Fibroblast of upper back skin (primary cell): ENCODE measurements around the gene CHAF1A.

Source experiments
- DNase-seq: peaks from one replicate; pipeline ENCODE4 v3.0.0-alpha.2; 2013

Gene CHAF1A, protein sequence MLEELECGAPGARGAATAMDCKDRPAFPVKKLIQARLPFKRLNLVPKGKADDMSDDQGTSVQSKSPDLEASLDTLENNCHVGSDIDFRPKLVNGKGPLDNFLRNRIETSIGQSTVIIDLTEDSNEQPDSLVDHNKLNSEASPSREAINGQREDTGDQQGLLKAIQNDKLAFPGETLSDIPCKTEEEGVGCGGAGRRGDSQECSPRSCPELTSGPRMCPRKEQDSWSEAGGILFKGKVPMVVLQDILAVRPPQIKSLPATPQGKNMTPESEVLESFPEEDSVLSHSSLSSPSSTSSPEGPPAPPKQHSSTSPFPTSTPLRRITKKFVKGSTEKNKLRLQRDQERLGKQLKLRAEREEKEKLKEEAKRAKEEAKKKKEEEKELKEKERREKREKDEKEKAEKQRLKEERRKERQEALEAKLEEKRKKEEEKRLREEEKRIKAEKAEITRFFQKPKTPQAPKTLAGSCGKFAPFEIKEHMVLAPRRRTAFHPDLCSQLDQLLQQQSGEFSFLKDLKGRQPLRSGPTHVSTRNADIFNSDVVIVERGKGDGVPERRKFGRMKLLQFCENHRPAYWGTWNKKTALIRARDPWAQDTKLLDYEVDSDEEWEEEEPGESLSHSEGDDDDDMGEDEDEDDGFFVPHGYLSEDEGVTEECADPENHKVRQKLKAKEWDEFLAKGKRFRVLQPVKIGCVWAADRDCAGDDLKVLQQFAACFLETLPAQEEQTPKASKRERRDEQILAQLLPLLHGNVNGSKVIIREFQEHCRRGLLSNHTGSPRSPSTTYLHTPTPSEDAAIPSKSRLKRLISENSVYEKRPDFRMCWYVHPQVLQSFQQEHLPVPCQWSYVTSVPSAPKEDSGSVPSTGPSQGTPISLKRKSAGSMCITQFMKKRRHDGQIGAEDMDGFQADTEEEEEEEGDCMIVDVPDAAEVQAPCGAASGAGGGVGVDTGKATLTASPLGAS

DNA sequence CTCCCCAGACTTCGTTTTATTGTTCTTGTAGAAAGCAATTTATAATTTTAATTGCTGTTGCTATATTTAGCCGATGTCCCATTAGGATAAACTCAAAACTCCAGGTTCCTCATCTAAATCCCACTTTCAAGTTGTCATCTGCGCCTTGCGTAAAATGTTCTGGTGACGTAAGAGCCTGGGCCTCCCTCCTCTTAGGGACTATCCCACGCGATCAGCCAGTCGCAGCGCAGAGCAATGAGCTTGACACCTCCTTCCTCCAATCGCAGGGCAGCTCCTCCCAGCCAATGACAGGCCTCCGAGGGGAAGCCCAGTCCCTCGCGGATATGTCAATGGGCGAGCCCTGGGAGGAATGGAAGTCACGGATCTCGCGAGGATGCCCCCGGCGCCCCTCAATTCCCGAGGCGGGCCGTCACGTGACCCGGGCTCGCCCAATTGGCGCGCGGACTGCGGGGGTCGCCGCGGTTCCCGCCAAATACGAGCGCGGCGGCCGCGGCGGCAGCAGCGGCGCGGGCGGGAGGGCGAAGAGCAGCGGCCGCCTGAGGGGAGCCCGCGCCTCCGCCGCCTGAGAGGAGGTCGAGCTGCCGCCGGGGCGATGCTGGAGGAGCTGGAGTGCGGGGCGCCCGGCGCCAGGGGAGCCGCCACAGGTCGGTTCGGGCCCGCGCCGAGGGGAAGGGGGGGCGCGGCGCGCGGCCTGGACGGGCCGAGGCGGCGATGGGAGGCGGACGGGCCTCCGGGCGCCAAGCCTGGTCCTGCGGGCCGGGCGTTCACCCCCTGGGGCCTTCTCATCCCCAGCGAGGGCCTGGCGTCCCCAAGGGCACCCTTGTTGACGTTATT lies at the start of gene CHAF1A:
TSS of gene CHAF1A (plus strand) at position 470 of the 834 bp plus-strand sequence. CDS start at position 593, 123 bp downstream.
- peak; percentile 100 for DNase-seq

DNA sequence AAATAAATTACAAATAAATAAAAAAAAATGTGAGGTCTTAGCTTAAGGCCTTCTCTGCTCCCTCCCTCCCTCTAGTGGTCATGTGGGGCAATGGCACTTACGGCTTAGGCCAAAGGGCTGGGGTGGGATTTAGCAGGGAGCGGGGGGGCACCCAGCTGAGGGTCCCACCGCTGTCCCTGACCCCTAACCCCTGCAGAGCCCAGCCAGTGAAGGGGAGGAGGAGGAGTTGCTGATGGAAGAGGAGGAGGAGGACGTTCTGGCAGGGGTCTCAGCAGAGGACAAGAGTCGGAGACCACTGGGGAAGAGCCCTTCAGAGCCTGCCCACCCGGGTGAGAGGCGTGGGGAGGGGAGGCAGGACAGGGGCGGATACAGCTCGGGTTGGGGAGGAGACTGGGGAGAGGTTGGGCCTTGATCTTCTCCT lies 49.7 kb upstream of the CHAF1A start:
- DNase-seq, result peak; percentile 56

DNA sequence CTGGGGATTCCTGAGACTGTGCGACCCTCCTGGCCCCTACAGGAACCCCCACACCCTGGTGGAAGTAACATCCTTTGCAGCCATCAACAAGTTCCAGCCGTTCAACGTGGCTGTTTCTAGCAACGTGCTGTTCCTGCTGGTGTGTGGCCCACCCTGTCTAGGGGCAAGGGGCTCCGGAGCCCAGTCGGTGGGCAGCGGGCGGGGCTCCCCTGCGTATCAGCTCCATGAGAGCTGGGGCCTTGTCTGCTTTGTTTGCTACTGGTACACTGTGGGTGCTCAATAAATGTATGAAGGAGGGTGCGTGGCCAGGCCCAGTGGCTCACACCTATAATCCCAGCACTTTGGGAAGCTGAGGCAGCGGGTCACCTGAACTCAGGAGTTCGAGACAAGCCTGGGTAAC lies 48.2 kb upstream of the CHAF1A start:
- no peak for DNase-seq

DNA sequence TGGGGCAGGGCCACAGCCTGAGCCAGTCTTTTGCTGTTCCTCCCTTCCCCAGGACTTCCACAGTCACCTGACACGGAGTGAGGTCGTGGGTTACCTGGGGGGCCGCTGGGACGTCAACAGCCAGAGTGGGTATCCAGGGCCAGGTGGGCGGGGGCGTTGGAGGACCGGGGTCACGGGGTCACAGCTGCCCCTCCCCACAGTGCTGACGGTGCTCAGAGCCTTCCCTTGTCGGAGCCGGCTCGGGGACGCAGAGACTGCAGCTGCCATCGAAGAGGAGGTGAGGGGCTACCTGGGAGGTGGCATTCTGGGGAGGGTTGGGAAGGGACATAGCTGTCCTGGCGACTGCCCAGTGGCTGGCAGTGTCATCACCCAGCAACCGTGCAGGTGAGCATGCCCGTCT lies 47.5 kb upstream of the CHAF1A start:
- no peak for DNase-seq

DNA sequence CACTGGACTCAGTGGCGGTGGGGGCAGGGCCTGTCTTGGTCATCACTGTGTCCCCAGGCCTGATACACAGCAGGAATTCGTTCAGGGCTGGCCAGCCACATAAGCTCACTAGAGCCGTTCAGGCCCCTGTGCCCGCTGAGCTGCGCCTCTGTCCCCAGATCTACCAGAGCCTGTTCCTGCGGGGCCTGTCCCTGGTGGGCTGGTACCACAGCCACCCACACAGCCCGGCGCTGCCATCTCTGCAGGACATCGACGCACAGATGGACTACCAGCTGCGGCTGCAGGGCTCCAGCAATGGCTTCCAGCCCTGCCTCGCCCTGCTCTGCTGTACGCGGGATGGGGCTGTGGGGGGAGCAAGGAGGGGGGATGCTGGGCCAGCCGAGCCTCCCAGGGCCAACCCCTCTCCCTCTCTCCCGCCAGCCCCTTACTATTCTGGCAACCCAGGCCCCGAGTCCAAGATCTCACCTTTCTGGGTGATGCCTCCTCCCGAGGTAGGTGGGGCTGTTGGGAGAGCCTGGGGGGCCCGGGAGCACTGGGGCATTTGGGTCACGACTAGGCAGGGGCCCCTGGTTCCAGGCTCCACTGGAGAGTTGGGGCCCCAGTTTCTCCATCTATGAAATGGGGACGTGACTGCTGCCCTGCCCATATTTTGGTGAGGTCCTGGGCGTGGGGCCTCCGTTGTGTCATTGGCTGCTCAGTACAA lies 45.2 kb upstream of the CHAF1A start:
- DNase-seq, result no peak

DNA sequence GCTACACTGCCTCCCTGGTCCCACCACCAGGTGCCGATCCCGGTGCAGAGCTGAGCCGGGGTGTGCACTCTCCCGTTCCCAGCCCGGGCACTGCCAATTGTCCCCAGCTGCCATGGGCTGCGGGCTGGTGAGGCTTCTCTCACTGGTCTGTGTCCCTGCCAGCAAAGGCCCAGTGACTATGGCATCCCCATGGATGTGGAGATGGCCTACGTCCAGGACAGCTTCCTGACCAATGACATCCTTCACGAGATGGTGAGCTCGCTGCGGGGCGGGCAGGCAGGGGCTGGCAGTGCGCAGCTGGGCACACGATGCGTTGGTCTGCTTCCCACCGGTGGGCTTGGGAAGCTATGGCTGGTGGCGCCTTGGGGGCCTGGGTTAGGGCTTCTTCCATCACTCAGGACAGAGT lies 44.5 kb upstream of the CHAF1A start:
- no peak for DNase-seq

DNA sequence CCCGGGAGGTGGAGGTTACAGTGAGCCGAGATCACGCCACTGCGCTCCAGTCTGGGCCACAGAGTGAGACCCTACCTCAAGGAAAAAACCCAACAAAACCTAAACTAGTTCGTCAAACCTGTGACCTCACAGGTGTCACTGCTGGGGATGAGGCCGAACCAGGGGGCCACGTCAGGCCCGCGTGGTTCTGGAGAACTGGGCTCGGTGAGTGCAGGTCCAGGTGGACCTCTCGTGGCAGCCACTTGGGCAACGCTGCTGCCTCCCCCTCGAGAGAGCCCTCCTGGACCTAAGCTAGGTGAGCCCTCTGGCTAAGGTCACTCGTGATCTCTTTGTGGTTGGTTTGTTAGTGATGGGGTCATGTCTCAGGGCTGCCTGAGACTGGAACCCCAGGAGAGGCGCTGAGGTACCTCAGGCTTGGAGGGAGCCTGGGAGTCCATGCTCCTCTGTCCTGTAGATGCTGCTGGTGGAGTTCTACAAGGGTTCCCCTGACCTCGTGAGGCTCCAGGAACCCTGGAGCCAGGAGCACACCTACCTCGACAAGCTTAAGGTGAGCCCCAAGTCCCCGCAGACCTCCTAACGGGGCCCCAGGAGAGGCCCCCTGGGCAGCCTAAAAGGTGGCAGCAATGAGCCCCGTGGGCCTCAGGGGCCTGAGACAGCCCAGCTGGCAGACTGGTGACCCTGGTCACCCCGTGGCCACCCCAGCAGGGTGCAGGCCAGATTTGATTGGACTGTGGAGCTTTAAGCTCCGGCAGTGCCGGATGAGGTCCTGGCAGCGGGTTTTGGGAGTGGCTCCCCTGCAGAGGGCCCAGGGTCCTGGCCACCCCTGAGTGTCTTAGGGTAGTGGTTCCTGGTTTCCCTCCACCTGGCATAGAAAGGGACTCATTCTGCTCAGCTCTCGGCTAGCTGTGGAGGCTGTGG lies 43.5 kb upstream of the CHAF1A start:
- no peak for DNase-seq

DNA sequence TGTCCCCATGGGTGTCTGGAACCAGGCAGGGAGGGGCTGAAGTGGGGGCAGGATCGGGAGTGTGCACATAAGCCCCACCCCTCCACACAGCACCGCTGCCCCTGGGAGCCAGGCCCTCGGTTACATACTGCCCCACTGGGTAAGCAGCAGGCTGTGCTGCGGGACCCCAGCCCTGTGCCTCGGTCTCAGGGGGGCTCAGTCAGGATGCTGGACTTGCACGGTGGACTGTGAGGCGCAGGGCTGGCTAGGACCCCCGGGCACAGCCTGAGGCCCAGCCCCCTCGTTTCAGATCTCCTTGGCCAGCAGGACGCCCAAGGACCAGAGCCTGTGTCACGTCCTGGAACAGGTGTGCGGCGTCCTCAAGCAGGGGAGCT lies 42.8 kb upstream of the CHAF1A start:
- no peak for DNase-seq

DNA sequence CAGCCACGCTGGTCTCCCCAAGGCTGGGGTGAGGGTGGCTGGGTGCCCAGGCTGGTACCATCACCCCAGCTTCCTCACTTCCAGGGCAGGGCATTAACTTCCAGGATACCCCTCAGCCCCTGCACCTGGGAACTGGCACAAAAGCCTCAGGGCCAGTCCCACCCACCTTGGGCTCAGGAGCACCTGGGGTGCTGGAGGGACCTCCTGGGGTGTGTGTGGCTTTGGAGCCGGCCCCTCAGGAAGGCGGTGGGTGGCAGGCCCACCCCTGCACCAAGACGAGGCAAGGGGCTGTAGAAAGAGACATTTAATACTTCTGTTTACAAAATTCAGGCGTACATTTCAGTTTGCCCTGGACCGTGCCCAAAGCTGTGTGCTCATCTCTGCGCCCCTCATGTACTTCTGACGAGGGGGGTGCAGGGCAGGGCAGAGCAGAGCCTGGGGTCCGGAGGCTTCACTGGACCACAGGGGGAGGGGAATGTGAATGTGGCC lies 42.3 kb upstream of the CHAF1A start:
- no peak for DNase-seq

DNA sequence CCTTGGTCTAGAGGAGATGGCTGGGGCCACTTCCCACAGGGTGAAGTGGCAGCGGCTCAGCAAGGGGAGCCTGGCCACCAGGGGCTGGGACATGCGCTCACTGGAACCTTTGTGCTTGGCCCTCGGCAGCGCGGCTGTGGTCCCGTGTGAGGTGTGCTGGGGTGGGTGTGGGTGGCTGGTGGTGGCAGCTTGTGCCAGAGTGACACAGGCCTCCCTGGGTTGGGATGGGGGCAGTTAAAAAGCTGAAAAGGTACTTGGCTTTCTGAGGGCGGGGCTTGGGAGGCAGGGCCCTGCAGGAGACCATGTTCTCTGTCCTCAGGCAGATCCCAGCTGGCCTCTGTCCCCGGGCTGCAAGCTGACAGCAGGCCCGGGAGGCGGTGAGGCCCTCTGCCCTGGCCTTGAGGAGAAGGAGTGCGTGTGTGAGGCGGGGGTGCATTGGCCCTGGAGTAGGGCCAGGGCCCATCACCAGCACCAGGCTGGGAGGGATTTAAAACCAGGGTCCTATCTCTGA lies 41.7 kb upstream of the CHAF1A start:
- no peak for DNase-seq

DNA sequence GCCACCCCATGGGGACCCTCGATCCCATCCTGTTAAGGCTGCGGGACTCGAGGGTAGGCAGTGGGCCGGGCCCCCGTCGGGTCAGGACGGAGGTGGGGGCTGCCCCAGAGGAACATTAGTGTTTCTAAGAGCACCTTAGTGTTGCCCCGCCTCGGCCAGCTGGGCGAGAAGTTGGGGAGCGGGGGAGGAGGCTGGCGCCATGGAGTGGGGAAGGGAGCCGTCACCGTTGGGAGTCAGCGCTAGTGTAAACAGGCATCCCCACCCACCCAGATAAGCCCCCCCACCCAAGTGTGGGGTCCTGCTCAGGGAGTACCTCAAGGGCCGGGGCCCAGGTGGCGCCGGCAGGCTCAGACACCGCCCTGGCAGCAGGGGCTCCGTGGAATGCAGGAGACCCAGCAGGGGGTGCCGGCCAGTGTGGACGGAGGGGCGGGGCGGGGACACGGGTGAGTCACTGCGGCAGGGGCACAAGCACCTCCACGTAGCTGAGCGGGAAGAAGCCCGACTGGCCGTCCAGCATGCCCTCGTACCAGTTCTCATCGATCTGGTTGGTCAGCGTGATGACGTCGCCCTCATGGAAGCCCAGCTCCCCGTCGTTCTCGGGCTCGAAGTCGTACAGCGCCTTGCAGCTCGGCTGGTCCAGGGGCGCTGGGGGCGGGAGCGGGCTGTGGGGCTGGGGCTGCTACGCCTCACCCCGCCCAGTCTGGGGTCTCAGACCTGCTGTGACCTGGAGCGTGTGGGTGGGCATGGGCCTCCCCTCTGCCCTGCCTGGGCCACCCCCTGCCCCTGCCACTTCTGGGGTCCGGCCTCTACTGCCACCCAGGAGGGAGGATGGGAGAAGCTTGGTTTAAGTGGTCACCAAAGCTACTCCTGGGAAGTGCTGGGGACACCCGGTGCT lies 41.0 kb upstream of the CHAF1A start:
- DNase-seq, result no peak

DNA sequence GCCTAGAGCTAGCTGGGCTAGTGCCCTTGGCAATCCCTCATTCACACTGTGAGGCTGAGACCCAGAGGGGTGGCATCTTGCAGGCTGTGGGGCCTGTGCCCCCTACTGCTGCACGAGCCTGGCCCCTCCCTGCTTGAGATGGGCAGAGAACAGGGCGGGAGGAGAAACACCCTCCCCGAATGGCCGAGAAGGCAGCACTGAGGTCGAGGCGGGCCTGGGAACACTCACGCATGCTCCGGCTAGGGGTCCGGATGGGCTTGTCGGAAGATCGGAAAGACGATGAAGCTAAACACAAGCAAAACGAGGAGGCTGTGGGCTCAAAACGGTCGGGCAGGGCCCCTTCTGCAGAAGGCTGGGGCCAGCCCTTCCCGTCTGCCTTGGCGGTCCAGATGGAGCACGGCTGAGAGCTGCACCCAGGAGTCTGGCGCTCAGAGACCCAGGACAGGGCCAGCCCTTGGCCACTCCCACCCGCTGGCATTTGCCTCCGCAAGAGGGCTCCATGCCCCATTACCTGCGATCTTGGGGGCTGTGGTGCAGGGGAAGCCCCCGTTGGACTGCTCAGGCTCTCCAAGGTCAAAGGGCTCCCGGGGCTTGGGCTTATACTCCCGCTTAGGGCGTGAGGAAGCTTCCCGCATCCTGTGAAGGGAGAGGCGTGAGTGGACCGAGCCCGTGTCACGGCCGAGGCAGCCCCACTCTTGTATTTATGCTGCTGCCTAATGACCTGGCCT lies 40.2 kb upstream of the CHAF1A start:
- DNase-seq, result no peak

DNA sequence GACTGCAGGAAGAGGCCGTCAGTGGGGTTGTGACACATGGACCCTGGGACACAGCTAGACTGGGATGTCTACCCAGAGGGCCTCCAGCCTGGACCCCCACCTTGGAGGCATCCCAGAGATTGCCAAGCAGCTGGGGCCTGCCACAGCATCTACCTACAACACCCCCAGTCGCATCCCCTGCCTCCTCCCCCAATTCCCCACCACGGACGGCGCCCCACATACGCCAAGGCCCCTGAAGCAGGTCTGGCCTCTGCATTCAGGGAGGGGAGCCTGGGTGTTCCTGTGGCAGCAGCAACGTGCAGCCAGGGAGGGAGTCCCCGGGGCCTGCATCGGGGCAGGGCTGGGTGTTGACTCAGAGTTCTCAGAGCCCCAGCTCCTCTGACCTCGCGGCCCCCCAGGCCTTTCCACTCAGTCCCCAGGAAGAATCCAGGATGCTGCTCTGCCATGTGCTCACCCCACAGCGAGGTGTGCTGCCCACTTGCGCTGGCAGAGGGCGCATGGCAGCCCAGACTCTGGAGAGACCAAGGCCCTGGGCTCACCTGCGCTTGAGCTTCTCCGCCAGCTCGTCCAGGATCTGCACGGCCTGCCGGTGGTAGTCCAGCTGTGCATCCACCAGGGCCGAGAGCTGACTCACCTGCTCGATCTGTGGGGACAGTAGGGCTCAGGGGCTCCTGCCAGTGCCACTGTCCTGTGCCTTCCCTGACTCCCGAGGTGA lies 39.5 kb upstream of the CHAF1A start:
- no peak for DNase-seq

DNA sequence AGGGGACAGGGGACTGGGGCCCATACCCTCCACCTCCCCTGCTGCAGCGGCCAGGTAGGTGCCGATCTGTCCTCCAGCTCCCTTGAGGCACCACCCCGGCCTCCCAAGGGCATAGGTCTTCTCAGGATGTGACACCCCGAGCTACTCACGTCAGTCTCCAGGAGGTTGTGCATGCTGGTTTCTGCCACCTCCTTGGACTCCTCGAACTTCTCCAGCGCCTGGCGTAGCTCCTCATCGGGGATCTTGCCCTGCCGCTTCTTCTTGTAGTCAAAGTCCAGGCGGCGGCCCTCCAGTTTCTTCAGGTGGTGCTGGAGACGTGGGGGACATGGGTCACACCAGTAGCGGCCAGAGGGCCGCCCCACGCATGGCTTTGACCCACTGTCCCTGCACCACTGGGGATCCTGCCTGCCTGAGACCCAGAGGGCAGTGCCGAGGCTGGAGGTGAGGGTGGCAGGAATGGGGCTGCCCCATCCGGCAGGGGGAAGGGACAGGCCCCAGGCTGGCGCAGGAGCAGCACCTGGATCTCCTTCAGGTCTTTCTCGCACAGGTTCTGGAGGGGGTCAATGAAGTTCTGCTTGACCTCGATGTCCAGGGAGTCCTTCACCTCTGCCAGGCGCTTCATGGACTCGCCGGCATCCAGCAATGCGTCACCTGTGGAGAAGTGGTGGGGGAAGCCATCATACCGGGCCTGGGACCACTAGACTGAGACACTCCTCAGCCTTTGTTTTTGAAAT lies 38.7 kb upstream of the CHAF1A start:
- no peak for DNase-seq

DNA sequence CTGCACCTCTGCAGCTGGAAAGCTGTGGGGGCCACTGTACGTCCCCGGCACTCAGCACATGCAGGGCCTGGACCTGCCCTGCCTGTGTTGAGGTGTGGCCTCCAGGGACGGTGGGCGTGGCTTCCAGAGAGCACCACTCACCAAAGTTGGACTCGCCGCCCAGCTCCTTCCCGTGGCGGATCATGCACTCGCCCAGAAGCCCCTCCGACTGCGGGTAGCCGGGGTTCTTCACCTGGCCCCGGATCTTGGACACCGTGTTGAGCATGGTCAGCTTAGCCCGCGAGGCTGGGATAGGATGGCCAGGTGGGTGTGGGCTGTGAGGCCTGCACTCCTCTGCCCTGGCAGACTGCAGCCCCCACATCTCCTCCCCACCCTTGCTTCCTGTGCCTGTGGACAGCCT lies 37.1 kb upstream of the CHAF1A start:
- DNase-seq, result no peak

DNA sequence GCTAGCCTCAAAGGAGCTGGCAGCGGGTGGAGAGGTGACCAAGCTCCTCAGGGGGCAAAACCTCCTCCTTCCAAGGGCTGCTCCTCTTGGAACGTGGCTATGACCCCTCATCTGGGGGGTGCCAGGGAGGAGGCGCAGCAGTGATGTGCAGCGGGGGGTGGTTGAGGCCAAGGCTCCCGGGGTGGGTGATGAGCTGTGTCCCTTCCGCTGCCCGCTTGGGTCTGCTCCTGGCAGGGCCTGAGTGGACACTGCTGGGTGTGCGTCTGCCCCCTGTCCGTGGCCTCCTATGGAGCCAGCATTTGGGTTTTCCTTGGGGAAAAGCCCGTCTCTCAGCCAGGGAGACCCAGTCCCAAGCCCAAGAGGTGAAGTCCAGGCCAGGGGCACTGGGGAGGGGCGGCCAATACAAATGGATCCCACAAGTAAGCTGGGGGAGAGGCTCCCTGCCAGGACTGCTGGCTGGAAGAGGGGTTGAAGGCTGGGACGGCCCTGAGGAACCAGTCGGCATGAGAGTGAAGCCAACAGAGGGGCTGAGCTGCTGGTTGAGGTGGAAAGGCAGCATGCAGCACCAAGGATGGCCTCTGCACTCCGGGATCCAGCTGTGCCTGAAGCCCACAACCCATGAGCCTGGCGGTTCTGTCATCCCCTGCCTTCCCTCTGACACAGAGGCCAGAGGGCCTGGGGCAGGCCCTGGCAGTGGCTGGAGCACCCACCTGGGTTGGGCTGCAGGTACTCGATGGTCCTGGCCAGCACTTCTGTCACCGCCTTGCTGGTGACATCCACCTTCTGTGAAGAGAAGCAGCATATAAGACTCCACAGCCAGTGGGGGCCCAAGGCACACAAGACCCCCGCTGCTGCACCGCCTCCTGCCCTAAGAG lies 36.4 kb upstream of the CHAF1A start:
- DNase-seq, result no peak
